ENCODE data around the gene ADARB1.

Gene ADARB1

DNA sequence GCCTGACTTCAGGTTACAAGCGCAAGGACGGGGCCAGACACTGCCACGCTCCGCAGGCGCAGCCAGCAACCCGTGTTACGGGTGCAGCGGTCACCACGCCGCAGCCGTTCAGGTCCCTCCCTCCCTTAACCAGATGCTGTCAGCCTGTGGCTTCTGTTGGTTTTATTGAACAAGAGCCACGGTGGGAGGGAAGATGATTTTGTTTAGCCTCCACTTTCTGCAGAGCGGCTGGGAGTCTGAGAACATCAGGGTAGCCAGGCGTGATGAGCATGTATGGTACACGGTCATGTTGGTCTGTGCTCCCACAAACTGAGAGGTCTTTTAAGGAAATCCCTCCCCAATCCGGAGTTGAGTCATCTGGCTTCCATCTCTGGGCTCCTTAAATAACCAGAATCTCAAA lies 18.5 kb upstream of the ADARB1 start:
- no peak for DNase-seq

DNA sequence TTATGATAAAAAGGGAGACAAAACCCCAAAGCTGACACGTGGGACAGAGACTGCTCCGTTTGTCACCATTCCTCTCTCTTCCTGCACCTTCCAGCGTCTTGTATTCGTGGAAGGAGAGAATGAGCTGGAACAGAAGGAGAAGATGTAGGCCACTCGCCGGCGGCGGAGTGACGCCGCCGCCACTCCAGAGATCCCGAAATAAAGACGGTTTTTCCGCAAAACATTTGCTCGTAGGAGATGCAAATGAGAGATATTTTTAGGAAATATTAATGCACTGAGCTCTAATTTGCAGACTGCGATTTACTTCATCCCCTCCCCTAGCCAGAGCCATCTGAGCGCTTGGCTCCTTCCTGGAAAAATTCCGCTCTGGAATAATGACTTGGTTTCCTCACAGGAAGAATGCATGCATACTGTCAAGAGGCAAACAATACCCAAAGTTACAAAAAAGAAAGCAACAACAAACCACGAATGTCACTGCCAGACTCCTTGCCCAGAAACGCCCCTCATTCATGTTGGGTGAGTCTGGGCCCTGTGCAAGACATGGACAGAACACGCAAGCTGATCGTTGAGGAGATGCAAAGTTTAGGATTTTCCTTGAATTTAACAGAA lies 18.0 kb upstream of the ADARB1 start:
- no peak for DNase-seq

- DNase-seq, result no peak
Observed at GRCh38 chr21:45056917-45057560, 17.3 kb upstream of the ADARB1 start.

DNA sequence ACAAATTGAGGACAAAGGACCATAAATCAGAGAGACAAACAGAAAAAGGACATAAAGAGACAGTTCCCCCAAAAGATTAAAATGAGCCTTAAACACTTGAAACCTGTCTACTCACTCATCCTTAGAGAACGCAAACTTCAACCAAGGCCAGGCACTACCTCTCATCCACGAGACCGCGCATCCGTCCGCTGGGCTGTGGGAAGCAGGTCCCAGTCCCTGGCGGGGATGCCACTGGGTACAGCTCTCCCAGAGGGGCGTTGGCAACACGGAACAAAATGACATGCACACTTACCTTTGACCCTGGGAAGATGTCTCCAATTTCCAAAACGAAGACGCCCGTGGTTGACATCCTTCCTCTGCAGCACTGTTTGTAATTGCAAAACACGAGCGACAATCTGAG lies 16.5 kb upstream of the ADARB1 start:
- DNase-seq, result no peak

DNA sequence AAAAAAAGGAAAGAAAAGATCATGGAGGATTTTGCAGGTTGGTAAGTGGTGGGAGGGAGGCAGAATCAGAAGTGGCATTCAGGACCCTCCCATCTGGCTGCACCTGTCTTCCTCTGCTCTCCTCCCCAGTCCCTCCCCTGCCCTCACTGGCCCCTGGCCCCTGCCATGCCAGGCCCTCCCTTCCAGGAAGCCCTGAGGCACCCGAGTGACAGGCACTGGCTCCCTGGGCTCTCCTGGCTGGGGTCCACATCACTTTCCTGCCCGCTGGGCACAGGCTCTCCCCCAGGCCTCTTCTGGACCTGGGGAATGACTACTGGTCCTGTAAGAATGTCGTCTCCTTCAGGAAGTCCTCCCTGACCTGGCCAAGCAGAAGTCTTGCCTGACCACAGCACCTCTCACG lies 15.3 kb upstream of the ADARB1 start:
- no peak for DNase-seq

DNA sequence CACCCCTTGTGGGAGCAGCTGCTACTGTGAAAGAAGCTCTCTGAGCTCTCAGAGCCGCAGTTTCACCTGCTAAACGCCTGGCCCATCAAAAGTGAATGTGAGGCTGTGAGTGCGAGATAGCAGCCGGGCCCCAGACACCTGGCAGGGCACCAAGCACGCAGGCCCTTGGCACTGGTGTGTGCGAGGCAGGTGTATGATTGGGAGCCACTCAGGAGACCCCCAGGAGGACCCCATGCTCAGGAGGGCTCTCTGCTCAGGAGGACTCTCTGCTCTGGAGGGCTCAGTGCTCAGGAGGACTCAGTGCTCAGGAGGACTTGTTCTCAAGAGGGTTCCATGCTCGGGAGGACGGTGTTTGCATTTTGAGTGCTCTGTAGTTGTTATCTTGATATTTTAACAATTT lies 14.3 kb upstream of the ADARB1 start:
- no peak for DNase-seq

DNA sequence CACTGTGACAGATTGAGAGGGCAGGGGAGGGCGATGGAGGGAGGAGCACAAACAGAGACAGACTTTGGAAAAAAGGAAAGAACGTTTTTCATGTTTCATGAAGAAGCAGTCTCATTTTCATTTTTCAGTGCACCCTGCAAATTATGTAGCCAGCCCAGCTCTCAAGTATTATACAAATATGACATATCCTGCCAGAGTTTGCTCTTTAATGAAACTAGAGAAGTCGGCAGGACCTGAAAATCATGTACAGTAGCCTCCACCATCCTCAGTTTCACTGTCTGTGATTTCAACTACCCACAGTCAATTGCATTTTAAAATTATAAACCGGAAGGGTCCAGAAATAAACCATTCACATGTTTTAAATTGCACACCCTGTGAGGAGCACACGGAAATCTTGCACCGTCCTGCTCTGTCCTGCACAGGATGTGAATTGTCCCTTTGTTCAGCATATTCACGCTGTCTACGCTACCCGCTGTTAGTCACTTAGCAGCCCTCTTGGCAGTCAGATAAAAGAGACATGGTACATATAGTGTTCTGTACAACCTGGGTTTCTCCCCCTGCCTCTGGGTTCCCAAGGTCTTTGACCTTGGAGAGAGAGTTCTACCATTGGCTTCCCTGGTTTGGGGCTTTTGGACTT lies 13.6 kb upstream of the ADARB1 start:
- DNase-seq, result no peak

- DNase-seq, result no peak
Observed at GRCh38 chr21:45064091-45064490, 10.3 kb upstream of the ADARB1 start.

- DNase-seq, result no peak
Observed at GRCh38 chr21:45064618-45065399, 9.6 kb upstream of the ADARB1 start.

- DNase-seq, result no peak
Observed at GRCh38 chr21:45067462-45068285, 6.7 kb upstream of the ADARB1 start.

DNA sequence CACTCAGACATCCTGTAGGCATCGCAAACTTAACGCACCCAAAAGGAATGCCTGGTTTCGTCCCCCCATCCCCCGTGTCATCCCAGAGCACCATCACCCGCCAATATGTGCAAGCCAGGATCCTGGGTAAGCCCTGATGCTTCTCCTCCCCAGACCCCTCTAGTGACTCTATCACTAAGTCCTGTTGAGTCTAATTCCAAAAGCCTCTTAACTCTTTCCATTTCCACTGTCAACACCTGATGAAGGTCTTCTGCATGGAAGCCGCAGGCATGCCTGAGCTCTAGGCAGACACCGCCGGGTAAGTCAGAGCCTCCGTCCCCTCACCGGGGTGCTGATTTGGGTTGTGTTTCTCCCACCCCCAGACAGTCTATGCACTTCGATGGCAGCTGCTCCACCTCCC lies 5.3 kb upstream of the ADARB1 start:
- no peak for DNase-seq

GRCh38 chr21:45069711-45070110 lies 4.7 kb upstream of the ADARB1 start:
- DNase-seq, result no peak

DNA sequence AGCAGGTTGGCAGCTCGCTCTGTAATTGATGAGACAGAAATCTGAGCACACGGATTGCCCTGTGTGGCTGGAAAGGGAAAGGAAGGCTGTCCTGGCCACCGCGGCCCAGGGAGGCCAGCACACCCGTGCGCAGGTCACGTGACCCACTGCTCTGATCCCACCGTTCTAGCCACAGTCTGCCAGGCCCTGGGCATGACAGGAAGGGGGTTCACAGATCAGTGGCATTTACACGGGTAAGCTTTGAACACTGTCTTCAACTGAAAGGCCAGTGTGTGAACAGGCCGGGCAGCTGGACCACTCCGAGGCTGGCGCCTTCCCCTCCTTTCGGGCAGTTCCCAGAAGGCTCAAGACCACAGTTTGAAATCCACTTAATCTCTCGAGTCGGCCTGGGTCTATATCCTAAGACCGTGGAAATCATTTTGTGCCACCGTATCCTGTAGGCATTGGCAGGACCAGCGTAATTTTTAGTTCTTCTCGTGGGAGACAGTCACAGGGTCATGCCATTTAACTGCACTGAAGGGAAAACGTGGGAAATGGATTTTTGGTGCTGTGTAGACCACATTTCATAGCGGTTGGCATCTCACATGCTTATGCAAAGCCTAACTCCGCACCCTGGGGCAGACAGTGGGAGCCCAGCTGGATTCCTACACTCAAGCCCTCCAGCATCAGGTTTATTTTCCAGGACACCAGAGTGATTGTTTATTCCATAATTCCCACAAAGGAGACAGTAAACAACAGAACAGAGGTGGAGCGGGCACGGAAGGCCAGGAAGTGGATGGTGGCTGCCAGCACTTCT lies 3.1 kb upstream of the ADARB1 start:
- DNase-seq, result no peak

GRCh38 chr21:45071874-45072737 lies 2.3 kb upstream of the ADARB1 start:
- DNase-seq, result no peak

DNA sequence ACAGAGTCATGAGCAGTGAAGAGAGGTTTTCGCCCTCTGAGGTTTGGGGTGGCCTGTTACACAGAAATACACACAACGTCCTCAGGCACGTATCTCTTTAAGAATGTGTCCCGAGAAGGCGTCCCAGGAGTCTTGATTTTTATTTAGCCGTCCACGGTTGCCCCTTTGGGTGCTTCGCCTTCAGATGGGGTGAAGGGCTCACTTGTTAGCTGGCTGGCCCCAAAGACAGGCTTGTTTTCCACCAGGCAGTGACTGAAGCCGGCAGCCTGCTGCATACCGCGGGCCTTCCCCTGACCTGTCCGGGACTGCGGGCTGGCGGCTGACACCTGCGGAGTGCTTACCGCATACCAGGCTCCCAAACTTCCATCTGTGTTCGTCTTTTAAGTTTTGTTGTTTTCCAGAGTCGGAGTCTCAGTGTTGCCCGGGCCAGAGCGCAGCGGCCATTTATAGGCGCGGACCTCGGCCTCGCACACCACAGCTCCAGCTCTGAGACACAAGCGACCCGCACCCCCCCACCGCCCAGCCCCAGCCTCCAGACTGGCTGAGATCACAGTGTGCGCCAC lies 1.6 kb upstream of the ADARB1 start:
- DNase-seq, result no peak

DNA sequence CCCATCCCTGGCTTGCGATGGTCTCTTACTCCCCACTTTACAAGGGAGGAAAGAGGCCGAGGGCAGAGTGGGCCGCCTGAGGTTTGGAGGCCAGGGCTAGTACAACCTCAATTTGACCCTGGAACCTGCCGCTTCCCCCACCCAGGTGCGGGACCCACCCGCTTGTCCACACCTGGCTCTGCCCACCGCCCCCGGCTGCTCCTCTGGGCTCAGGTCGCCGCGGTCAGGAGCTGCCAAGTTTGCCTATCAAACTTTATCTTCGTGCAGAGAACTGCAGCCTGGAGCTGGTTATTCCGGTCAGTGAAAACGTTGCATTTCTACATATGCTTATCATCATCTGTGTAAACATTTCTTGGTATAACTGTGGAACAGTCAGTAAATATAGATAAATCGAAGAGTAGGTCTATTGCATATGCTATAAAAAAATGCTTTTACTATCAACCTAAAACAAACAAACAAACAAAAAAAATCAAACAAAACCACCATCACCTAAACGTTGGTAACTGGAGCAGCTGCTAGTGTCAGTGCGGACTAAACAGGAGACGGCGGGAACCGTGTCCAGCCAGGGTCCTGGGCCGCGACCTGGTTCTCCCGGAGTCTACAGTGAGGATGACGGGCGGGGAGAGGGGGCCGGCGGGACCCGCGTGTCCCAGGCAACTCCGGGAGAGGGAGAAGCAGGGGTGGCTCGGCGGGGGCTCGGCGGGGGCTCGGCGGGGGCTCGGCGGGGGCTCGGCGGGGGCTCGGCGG lies 906 bp upstream of the ADARB1 start:
- peak in 1 of 2 experiments; percentile 48 for DNase-seq

DNA sequence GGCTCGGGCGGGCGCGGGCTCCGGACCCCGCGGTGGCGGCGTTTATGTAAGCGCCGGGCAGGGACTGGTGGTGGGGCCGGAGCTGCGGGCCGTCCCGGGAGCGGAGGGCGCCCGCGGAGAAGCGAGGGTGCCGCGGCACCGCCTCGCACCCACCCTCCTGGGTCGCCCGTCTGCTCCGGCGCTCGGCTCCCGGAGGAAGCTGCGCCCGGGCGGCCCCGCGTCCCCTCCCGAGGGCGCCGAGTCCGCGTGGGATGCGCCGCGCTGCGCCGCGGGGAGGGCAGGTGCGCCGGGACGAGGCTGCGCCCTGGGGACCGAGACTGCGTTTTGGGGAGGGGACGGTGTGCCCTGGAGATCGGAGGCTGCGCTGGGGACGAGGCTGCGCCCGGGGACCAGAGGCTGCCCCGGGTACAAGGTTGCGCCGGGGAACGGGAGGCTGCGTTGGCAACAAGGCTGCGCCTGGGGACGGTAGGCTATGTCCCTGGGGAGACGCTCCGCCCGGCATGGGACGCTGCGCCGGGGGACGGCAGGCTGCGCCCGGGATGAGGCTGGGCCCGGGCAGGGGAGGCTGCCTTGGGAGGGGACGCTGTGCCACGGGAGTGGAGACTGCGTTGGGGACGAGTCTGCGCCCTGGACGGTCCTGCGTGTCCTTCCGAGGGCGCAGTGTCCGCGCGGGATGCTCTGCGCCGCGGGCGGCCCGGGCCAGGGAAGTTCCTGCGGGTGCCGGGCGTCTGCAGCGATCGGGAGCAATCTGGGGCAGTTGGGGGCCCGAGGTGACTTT lies 627 bp downstream of the ADARB1 start:
- peak; percentile 61 to 67 for DNase-seq

DNA sequence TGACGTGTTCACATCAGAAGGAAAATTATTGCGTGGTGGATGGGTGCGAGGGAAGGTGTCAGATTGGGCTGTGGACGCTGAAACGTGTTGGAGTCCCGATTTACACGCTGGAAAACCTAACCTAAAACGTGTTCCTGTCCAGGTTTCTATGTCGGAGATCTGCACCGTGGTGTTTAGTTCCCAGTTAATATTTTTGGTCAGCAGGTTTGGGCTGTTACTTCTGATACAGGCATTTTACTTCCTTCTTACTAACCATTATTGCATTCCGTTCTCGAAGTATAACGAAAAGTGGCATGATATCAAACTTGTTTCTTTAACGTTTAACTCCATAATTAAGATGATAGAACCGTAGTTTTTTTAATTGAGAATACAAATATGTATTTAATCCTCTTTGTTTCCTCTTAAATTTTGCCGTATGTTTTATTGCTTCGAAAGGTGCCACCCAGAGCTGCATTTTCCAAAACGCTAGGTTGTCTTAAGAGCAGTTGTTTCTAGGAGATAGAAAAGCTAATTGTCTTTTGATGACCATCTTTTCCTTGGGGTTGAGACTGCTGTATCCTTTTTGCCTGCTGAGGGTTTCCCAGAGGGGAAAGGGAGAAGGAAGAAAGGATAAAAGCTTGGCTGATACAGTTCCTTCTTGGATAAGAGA lies 1.3 kb downstream of the ADARB1 start:
- no peak for DNase-seq
